Parathyroid adenoma (tissue), 2 donors: ENCODE data around the gene MTHFSD.

Experiments used
- H2AFZ ChIP-seq: fragments of 300-600 bp; sonication (generic); one replicate; pipeline ENCODE4 v1.7.0; 2017; ENCODE audit warnings: antibody characterized with exemption, mild to moderate bottlenecking
- H3K27ac ChIP-seq: fragments of 300-600 bp; sonication (generic); one replicate; pipeline ENCODE4 v1.7.0; 2017
- H3K27me3 ChIP-seq: fragments of 300-600 bp; sonication (generic); one replicate; pipeline ENCODE4 v1.7.0; 2017; ENCODE audit warnings: low read length; ENCODE audit not compliant: control insufficient read depth, insufficient read depth
- H3K36me3 ChIP-seq: fragments of 300-600 bp; sonication (generic); one replicate; pipeline ENCODE4 v1.7.0; 2017; ENCODE audit warnings: low read length; ENCODE audit not compliant: control insufficient read depth, insufficient read depth
- H3K4me1 ChIP-seq: fragments of 300-600 bp; sonication (generic); one replicate; pipeline ENCODE4 v1.7.0; 2017; ENCODE audit warnings: control low read depth
- H3K4me2 ChIP-seq: fragments of 300-600 bp; sonication (generic); one replicate; pipeline ENCODE4 v1.7.0; 2017; ENCODE audit warnings: low read length
- H3K4me3 ChIP-seq: fragments of 300-600 bp; sonication (generic); one replicate; pipeline ENCODE4 v1.7.0; 2017; ENCODE audit warnings: low read depth, low read length
- H3K79me2 ChIP-seq: fragments of 300-600 bp; sonication (generic); one replicate; pipeline ENCODE4 v1.7.0; 2017; ENCODE audit warnings: control low read depth
- H3K9ac ChIP-seq: fragments of 300-600 bp; sonication (generic); one replicate; pipeline ENCODE4 v1.7.0; 2017; ENCODE audit warnings: mild to moderate bottlenecking
- H3K9me3 ChIP-seq: fragments of 300-600 bp; sonication (generic); one replicate; pipeline ENCODE4 v1.7.0; 2017; ENCODE audit warnings: low read length; ENCODE audit not compliant: control insufficient read depth
- CTCF ChIP-seq: fragments of 300-600 bp; sonication (generic); IDR thresholded peaks from one replicate; pipeline ENCODE4 v1.7.0; 2017; ENCODE audit warnings: antibody characterized with exemption, mild to moderate bottlenecking
- donor health status: primary hyperparathyroidism.

Gene MTHFSD

DNA sequence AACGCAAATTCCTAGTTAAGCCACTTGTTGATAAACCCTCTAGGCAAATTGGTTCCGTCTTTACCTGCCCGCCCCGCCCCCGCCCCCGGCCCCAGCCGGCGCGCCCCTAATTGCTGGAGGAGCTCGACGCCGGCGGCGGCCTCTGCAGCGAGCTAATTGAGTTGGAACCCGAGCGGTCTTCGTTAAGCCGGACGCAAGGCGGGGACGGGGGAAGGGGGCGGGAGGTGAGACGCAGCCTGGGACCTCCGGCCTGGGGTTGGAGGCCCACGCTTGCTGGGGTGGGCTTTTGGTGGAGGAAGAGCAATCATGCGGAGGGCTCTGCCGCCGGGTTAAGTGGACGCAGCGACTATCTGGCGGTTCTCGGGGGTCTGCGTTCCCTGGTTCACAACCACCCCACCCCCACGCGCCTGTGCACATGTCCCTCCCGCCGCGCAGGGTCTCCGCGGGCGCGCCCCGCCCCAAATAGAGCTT lies 57.4 kb downstream of the MTHFSD start:
- Histone ChIP-seq H3K9ac (no peak overlapping the region), H3K9me3 (no peaks in the 10 kb centered on the region), H3K36me3 (no peaks in the 10 kb centered on the region), H3K27me3 (peaks cover 5% of the 10 kb centered on the region), H2AFZ (no peak overlapping the region), H3K4me2 (no peak overlapping the region), H3K27ac (no peak overlapping the region), H3K4me3 (no peak overlapping the region), H3K4me1 (no peaks in the 10 kb centered on the region), H3K79me2 (no peaks in the 10 kb centered on the region)
- TF ChIP-seq CTCF, result no peak

DNA sequence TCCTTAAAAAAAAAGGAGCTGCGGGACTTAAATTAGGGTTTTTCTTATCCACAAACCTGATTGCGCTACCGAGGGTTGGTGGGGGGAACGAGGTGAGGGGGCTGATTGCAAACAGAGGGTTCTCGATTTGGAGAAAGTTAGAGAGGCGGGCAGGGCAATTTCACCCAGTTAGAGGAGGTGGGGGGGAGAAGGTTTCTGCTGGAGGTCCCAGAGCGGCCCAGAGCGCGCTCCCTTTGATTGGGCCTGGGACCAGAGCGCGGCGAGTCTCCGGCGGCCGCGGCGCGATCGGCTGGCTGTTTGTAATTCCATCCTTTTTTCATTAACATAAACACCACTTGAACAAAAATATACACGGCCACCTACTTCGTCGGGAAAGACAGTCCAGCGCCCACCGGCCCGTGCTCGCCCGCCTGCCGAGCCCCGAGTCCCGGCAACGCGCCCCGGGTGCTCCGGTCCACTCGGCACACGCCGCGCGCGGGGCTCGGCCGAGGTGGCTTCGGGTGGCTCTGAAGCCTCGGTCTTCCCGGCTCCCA lies 58.0 kb downstream of the MTHFSD start:
- no peaks in the 10 kb centered on the region for H3K36me3 ChIP-seq
- no peak overlapping the region for H3K27ac ChIP-seq
- no peak overlapping the region for H3K4me2 ChIP-seq
- no peak overlapping the region for H3K4me3 ChIP-seq
- H3K4me1 ChIP-seq, result no peaks in the 10 kb centered on the region
- no peak overlapping the region for H2AFZ ChIP-seq
- peaks cover 5% of the 10 kb centered on the region for H3K27me3 ChIP-seq
- H3K9ac ChIP-seq, result no peak overlapping the region
- H3K79me2 ChIP-seq, result no peaks in the 10 kb centered on the region
- no peaks in the 10 kb centered on the region for H3K9me3 ChIP-seq
- TF ChIP-seq CTCF, result no peak

GRCh38 chr16:86496262-86496928 lies 58.6 kb downstream of the MTHFSD start:
- Histone ChIP-seq H3K27me3 (peaks cover 5% of the 10 kb centered on the region), H2AFZ (no peak overlapping the region), H3K9ac (no peak overlapping the region), H3K9me3 (no peaks in the 10 kb centered on the region), H3K4me2 (no peak overlapping the region), H3K4me1 (no peaks in the 10 kb centered on the region), H3K79me2 (no peaks in the 10 kb centered on the region), H3K27ac (no peak overlapping the region), H3K36me3 (no peaks in the 10 kb centered on the region), H3K4me3 (no peak overlapping the region)
- no peak for TF ChIP-seq CTCF

GRCh38 chr16:86495756-86496261 lies 59.2 kb downstream of the MTHFSD start:
- Histone ChIP-seq H3K4me2 (no peak overlapping the region), H3K4me1 (no peaks in the 10 kb centered on the region), H2AFZ (no peak overlapping the region), H3K79me2 (no peaks in the 10 kb centered on the region), H3K4me3 (no peak overlapping the region), H3K27me3 (peaks cover 5% of the 10 kb centered on the region), H3K36me3 (no peaks in the 10 kb centered on the region), H3K9me3 (no peaks in the 10 kb centered on the region), H3K27ac (no peak overlapping the region), H3K9ac (no peak overlapping the region)
- no peak for TF ChIP-seq CTCF

DNA sequence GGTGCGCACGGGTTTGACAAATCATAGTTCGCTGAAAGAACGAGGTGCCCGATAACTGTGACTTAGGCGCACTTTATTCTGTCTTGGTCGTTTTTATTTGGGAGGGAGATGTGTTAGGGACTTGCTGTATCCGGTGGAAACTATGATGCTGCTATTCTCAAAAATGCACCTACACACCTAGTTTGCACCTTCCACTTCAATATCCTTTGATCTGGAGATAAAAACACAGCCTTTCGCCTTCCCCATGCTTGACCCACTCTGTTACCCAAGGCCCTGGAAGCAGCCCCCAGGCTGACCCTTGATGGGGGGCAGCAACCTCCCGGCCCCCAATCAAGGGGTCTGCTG lies 59.7 kb downstream of the MTHFSD start:
- H3K27me3 ChIP-seq, result peaks cover 5% of the 10 kb centered on the region
- H3K4me3 ChIP-seq, result no peak overlapping the region

More for the DNA sequence above, 59.7 kb downstream of the MTHFSD start:
- Histone ChIP-seq H3K27ac (no peak overlapping the region), H3K79me2 (no peaks in the 10 kb centered on the region), H3K9me3 (no peaks in the 10 kb centered on the region), H3K36me3 (no peaks in the 10 kb centered on the region), H3K4me2 (no peak overlapping the region), H3K4me1 (no peaks in the 10 kb centered on the region), H3K9ac (no peak overlapping the region), H2AFZ (no peak overlapping the region)
- no peak for TF ChIP-seq CTCF
